HepG2 (cell line): Measurements from ENCODE around the gene LSM6. TPM values are rescaled to one million over a fixed set of nuclear protein-coding genes. Genes with fewer than 3 reads are reported as not detected.

Source experiments
- DNMT1 ChIP-seq: sonication (generic); formaldehyde crosslinking; IDR thresholded peaks from 2 replicates; pipeline ENCODE4 v1.5.1; 2020; ENCODE audit warnings: mild to moderate bottlenecking, missing genetic modification reagents
- GTF2F1 ChIP-seq: fragments of 150-350 bp; IDR thresholded peaks from 2 replicates; pipeline ENCODE4 v1.6.1; 2014; ENCODE audit warnings: low read length
- MAFG ChIP-seq: sonication (generic); formaldehyde crosslinking; IDR thresholded peaks from 2 replicates; pipeline ENCODE4 v1.5.1; 2020; ENCODE audit warnings: mild to moderate bottlenecking, missing genetic modification reagents
- MEIS2 ChIP-seq: sonication (generic); formaldehyde crosslinking; IDR thresholded peaks from 2 replicates; pipeline ENCODE4 v1.9.0; 2021; ENCODE audit warnings: mild to moderate bottlenecking, missing genetic modification reagents
- POLR2AphosphoS5 ChIP-seq: IDR thresholded peaks from 2 replicates; pipeline ENCODE4 v1.6.1; 2012; ENCODE audit warnings: low read depth, low read length
- PTBP1 ChIP-seq: fragments of 200-400 bp; formaldehyde crosslinking; IDR thresholded peaks from 2 replicates; pipeline ENCODE4 v1.6.1; 2018; ENCODE audit warnings: low read length, low read depth; ENCODE audit not compliant: poor library complexity, severe bottlenecking
- RARG ChIP-seq: sonication (generic); formaldehyde crosslinking; IDR thresholded peaks from 2 replicates; pipeline ENCODE4 v1.4.0; 2020; ENCODE audit warnings: low read depth, mild to moderate bottlenecking, missing genetic modification reagents
- ZBTB7A ChIP-seq: sonication (generic); formaldehyde crosslinking; IDR thresholded peaks from 2 replicates; pipeline ENCODE4 v1.8.0; 2022; ENCODE audit warnings: mild to moderate bottlenecking, missing genetic modification reagents
- ZFX ChIP-seq: sonication (generic); formaldehyde crosslinking; IDR thresholded peaks from 2 replicates; pipeline ENCODE4 v1.4.0; 2020; ENCODE audit warnings: mild to moderate bottlenecking, low read depth, missing genetic modification reagents, moderate library complexity
- ZNF256 ChIP-seq: sonication (generic); formaldehyde crosslinking; conservative IDR thresholded peaks from 2 replicates; pipeline ENCODE4 v1.4.0; 2020; ENCODE audit warnings: missing genetic modification reagents
- ZNF282 ChIP-seq: fragments of 450-650 bp; IDR thresholded peaks from 2 replicates; pipeline ENCODE4 v1.6.1; 2018; ENCODE audit not compliant: partially characterized antibody
- ZNF644 ChIP-seq: IDR thresholded peaks from 2 replicates; pipeline ENCODE4 v1.6.1; 2016; ENCODE audit warnings: low read depth
- ZNF749 ChIP-seq: sonication (generic); formaldehyde crosslinking; IDR thresholded peaks from 2 replicates; pipeline ENCODE4 v1.8.0; 2022; ENCODE audit warnings: mild to moderate bottlenecking, missing genetic modification reagents, moderate library complexity, borderline replicate concordance
- ZNF776 ChIP-seq: sonication (generic); formaldehyde crosslinking; IDR thresholded peaks from 2 replicates; pipeline ENCODE4 v1.4.0; 2020; ENCODE audit warnings: mild to moderate bottlenecking, missing genetic modification reagents
- ZNF850 ChIP-seq: sonication (generic); formaldehyde crosslinking; conservative IDR thresholded peaks from 2 replicates; pipeline ENCODE4 v1.9.0; 2021; ENCODE audit warnings: mild to moderate bottlenecking, missing genetic modification reagents
- polyA plus RNA-seq, 8 experiments: library from polyadenylated mRNA; depleted of rRNA in 3 of 8; stranded (reverse) in 7 of 8; unstranded in 1 of 8; fragments of >200 nt; fragmentation: Illumina TruSeq in 4 of 8; extraction: Trizol in 4 of 8; gene quantifications; 2 replicates each; pipeline versions ENCODE4 v1.2.1 to v1.2.3, GENCODE V29; 2011 to 2016; ENCODE audit warnings: low read depth in 4 of 8, missing spikeins in 1 of 8, mixed read lengths in 1 of 8; ENCODE audit not compliant: insufficient read depth in 1 of 8
- total RNA-seq, 5 experiments: library from RNA; depleted of rRNA; stranded (reverse); fragments of >200 nt; fragmentation: Illumina TruSeq; extraction: Trizol; gene quantifications; 2 replicates each; pipeline ENCODE4 v1.2.3, GENCODE V29; 2016; ENCODE audit warnings: low read depth in 1 of 5
- TF ChIP-seq, protein P1 (sequence below): IDR thresholded peaks from 2 replicates; pipeline ENCODE4 v1.6.1; 2016; ENCODE audit warnings: low read depth, control low read depth
- TF ChIP-seq, protein P2 (sequence below): IDR thresholded peaks from 2 replicates; pipeline ENCODE4 v1.6.1; 2018; ENCODE audit warnings: missing genetic modification reagents
- TF ChIP-seq, protein P3 (sequence below): sonication (generic); formaldehyde crosslinking; IDR thresholded peaks from 2 replicates; pipeline ENCODE4 v1.4.0; 2020; ENCODE audit warnings: missing genetic modification reagents

LSM6 gene
- total and polyA plus RNA-seq, 2 of the 13 experiments (the other 11 are each of a cell fraction or from before 2014, with no cell fraction given): 14.6 to 83.3 TPM

GRCh38 chr4:146175541-146176453 lies at the start of gene LSM6 (continued):
- TF ChIP-seq, protein P1, sequence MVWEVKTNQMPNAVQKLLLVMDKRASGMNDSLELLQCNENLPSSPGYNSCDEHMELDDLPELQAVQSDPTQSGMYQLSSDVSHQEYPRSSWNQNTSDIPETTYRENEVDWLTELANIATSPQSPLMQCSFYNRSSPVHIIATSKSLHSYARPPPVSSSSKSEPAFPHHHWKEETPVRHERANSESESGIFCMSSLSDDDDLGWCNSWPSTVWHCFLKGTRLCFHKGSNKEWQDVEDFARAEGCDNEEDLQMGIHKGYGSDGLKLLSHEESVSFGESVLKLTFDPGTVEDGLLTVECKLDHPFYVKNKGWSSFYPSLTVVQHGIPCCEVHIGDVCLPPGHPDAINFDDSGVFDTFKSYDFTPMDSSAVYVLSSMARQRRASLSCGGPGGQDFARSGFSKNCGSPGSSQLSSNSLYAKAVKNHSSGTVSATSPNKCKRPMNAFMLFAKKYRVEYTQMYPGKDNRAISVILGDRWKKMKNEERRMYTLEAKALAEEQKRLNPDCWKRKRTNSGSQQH (CRISPR knock-in tag): no peak
- no peak for TF ChIP-seq RARG (CRISPR knock-in tag)
- peak; percentile 81 for TF ChIP-seq ZNF776 (CRISPR knock-in tag)
- no peak for TF ChIP-seq ZBTB7A (CRISPR knock-in tag)
- TF ChIP-seq ZNF749 (CRISPR knock-in tag): peak; percentile 79; the same call in 1 of the 2 replicates
- TF ChIP-seq DNMT1 (CRISPR knock-in tag): no peak
- no peak for TF ChIP-seq ZNF282
- TF ChIP-seq ZNF256: no peak
- peak; percentile 74 for TF ChIP-seq POLR2AphosphoS5
- no peak for TF ChIP-seq ZNF644 (CRISPR knock-in tag)
- no peak; the same call in 1 of the 2 replicates for TF ChIP-seq MEIS2
- 0 out of 2 replicates have a peak, but pooled peaks have one; percentile 54 for TF ChIP-seq ZNF850 (CRISPR knock-in tag)
- no peak for TF ChIP-seq MAFG (CRISPR knock-in tag)
- no peak for TF ChIP-seq GTF2F1
- no peak for TF ChIP-seq PTBP1
- TF ChIP-seq, protein P2, sequence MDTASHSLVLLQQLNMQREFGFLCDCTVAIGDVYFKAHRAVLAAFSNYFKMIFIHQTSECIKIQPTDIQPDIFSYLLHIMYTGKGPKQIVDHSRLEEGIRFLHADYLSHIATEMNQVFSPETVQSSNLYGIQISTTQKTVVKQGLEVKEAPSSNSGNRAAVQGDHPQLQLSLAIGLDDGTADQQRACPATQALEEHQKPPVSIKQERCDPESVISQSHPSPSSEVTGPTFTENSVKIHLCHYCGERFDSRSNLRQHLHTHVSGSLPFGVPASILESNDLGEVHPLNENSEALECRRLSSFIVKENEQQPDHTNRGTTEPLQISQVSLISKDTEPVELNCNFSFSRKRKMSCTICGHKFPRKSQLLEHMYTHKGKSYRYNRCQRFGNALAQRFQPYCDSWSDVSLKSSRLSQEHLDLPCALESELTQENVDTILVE: peak; percentile 32; the same call in 1 of the 2 replicates
- peak; percentile 95 for TF ChIP-seq ZFX (CRISPR knock-in tag)
- TF ChIP-seq, protein P3, sequence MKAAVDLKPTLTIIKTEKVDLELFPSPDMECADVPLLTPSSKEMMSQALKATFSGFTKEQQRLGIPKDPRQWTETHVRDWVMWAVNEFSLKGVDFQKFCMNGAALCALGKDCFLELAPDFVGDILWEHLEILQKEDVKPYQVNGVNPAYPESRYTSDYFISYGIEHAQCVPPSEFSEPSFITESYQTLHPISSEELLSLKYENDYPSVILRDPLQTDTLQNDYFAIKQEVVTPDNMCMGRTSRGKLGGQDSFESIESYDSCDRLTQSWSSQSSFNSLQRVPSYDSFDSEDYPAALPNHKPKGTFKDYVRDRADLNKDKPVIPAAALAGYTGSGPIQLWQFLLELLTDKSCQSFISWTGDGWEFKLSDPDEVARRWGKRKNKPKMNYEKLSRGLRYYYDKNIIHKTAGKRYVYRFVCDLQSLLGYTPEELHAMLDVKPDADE (CRISPR knock-in tag): no peak
